ENCODE measurements around the gene ESYT1.

- TF ChIP-seq CTCF (IDR thresholded peaks at IDR 0.05; ENCODE audit: poor library complexity, severe bottlenecking) (no peak), REST (IDR thresholded peaks at IDR 0.05; ENCODE audit: borderline replicate concordance) (no peak), EP300 (conservative IDR thresholded peaks at IDR 0.05; ENCODE audit: poor library complexity, severe bottlenecking) (no peak), RAD21 (conservative IDR thresholded peaks at IDR 0.05) (peak; percentile 10), POLR2AphosphoS5 (IDR thresholded peaks at IDR 0.05) (peak; percentile 57)
Observed at GRCh38 chr12:56158926-56159461, 30.9 kb downstream of the ESYT1 start.
